ENCODE measurements around the gene RNLS.

RNLS gene

DNA sequence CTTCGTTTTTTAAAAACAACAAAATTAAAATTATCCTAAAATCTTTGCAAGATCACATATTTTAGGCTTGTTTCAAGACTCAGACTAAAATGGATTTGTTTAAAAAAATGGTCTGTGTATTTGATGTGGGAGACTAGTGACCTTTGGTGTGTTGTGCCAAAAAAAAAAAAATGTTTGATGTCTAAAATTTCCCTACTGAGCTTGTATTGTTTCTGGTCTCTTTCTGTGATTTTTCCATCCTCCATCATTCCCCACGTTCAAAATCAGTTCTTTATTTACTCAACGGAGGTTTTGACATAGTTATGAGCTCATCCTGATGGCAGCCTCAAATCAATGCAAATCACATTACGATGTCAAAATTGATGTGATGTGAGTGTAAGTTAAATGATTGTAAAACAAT lies 326.2 kb downstream of the RNLS start:
- no peak for DNase-seq (ENCODE audit: low spot score)

- no peak for DNase-seq (ENCODE audit: low spot score)
Measured at GRCh38 chr10:88256013-88256680, 327.0 kb downstream of the RNLS start.

DNA sequence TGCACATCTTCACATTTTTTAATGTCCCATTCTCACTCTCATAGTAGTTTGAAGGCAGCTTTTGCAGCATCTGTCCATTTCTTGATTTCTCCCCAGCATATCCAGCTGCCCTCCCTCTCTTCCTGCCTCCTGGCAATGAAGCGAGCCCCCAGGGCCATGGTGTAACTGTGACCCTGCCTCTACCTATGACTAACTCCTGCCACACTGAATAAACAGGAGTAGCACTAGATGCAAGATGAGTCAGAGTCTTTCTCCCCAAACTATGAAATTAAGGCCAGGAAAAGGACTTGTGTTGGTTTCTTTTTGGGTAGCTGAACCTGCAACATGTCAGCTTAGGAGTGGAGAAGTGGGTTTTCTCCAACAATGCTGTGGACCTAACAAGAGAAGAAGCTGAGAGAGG lies 329.0 kb downstream of the RNLS start:
- no peak for DNase-seq (ENCODE audit: low spot score)

GRCh38 chr10:88253622-88254021 lies 329.5 kb downstream of the RNLS start:
- no peak for DNase-seq (ENCODE audit: low spot score)

GRCh38 chr10:88253128-88253527 lies 330.0 kb downstream of the RNLS start:
- DNase-seq (ENCODE audit: low spot score): no peak

- no peak for DNase-seq (ENCODE audit: low spot score)
Measured at GRCh38 chr10:88249450-88249849, 333.7 kb downstream of the RNLS start.

DNA sequence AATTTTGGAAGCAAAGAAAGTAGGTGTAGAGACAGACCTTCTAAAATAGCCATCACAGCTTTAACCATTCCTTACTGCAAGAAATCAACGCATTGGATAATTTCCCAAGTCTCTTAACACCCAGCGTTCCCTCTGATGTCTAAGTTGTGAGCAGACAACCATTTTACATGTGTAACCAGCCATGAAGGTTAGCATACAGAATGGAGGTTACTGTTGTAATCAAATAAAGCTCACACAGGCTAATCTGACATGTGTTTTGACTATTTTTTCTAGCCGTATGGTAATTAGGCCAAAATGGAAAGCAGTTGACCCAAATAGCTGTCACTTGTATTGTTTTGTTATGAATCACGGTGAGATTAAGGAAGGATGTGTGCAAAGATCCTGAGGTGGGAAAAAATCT lies 336.4 kb downstream of the RNLS start:
- peak; percentile 39 for DNase-seq (ENCODE audit: low spot score)

DNA sequence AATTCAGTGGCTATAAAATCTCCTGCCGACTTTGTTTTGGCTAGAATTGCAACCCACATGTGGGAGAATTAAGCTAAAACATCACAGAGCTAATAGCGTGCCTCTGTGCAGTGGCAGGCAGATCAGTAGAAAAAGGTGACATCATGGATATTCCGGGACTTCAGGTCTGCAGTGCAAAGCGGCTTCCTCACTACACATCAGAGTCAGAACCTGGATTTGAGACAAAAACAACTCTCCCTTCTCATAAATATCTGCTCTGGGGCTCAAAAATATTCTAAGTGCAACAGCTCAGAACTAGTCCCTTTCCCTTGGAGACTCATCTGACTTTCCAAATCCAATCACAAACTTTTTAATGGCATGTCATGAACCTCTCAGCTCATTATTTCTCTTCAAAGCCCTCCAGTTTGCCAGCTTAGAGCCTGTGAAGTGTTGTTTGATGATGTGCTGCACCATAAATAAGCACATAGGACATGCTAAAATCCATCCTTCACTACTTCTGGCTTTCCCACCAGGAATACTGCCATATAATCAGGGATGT lies 337.1 kb downstream of the RNLS start:
- peak; percentile 86 for DNase-seq (ENCODE audit: low spot score)

DNA sequence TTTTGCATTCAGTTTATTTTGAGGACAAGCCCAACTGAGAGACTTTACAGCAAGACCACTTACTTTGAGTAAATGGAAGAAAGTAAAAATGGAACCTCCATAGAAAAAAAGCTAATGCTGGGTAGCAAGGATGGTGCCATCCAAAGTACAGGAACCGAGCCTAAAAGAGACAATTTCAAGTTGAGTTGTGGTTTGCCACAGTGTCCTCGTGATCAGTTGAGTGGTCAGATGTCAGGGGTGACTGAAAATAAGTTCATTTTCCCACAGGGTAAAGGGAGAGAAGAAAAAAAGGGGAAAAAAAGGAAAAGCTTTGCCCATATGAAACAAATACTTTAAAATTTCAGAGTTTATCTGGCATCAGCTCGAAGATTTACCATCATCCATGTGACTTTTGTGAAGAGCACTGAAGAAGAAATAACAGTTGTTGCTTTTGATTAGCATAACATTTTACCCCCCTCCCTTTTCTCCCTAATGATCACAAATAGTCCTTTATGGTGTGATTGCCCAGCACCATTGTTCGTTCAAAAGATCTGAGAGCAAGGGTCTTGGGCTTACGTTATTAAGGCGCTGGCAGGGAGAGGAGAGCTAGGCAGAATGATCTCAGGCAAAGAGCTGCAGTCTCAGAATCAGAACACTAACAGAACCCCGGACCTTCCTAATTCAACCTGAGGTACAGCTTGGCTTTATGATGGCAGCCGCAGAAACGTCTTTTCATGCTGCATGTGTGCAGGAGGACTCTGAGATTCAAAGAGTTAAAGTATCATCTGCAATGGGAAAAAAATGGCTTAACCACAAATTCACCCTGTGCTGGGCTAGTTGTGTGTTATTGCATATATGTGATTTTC lies 338.1 kb downstream of the RNLS start:
- no peak for DNase-seq (ENCODE audit: low spot score)

GRCh38 chr10:88243836-88244730 lies 339.0 kb downstream of the RNLS start:
- DNase-seq (ENCODE audit: low spot score): peak; percentile 96

GRCh38 chr10:88243202-88243744 lies 339.8 kb downstream of the RNLS start:
- no peak for DNase-seq (ENCODE audit: low spot score)

- DNase-seq (ENCODE audit: low spot score): no peak
Measured at GRCh38 chr10:88241501-88241900, 341.6 kb downstream of the RNLS start.

DNA sequence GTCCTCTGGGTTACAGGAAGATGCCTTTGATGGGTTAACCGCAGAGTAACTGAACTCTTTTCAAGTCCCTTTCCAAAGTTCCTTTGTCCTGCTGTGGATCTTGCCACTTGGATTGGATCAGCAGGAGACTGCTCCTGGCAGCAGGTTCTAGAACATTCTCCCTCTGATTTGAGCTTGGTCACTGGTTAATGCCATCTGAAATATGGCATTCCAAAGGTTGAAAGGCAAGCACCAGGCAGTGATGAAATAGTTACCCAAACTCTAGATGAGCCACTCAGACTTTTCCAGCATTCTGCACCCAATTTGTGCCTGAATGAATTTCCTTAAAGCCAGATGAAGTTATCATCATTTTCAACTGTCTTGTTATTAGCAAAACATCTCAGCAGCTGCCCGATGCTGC lies 343.9 kb downstream of the RNLS start:
- DNase-seq (ENCODE audit: low spot score): no peak

- DNase-seq (ENCODE audit: low spot score): peak; percentile 68
Measured at GRCh38 chr10:88238615-88238914, 344.6 kb downstream of the RNLS start.

DNA sequence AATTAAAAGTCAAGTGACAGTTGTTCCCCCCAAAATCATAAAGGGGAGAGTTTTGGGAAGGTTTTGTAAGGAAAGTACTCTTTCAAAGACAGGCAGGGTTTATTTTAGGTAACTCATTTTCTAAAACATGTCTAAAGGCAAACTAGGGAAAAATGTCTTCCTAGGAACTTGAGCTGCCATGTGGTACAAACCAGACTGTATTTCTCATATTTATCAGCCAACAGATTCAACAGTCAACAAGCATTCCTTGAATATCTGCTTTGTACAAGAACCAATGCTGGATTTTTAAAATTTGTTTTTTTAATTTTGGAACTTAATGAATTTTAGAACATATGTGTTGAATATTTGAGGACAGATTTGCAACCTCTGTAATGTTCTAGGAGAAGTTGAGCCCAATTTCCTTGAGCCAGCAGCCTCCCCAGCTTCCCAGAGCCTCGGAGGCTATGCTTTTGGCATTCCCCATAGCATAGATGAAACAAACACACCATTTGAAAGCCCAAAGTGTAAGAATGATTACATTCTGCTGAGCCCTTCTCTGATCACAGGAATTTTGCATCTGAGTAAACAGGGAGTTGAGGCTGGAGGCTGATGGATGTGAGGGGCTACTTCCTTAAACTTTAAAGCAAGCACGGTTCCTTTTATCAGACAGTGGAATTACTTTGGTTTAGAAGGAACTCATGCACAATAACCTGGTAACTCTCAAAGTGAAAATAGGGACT lies 345.1 kb downstream of the RNLS start:
- DNase-seq (ENCODE audit: low spot score): no peak

- DNase-seq (ENCODE audit: low spot score): no peak
Measured at GRCh38 chr10:88236121-88236743, 346.9 kb downstream of the RNLS start.

- DNase-seq (ENCODE audit: low spot score): no peak
Measured at GRCh38 chr10:88234297-88234696, 348.8 kb downstream of the RNLS start.

DNA sequence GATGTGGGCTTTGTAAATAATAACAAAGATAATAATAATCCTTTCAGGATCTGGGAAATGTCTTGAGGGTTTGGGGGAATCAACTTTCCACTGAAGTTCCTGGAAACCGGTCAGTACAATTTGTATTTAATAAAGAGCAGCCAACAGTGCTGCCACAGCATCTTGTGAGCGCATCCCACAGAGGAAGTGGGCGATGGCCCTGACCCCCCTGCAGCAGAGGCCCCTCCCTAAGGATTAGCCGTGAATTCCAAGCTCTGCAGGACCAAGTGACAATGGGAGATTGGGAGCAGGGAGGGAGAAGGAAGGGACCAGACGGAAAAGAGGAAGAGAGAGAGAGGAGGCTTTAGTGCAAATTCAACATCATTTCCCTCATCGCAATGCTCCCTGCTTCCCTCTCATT lies 349.2 kb downstream of the RNLS start:
- DNase-seq (ENCODE audit: low spot score): no peak

DNA sequence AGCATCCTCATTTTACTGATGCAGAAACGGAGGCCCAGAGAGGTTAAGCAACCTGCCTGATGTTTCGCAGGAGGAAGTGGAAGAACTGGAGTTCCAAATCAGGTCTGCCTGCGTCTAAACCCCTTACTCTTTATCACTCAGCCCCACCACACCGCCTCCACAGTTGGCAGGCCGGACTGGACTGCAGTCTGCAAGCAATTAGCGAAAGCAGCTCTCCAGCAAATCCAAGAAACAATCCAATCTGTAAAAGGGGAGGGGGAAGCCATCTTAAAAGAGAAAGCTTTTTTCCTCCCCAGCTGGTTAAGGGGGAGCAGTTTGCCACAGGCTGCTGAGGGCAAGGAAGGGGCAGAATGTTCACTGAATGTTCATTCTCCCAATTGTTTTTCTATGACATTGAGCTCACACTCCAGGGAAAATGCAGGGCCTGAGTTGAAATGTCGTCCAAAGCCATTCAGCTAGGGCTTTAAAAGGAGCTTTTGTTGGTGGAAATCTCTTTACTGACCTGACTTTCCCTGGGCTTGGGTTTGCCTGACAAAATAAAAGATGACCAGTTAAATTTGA lies 350.1 kb downstream of the RNLS start:
- no peak for DNase-seq (ENCODE audit: low spot score)

DNA sequence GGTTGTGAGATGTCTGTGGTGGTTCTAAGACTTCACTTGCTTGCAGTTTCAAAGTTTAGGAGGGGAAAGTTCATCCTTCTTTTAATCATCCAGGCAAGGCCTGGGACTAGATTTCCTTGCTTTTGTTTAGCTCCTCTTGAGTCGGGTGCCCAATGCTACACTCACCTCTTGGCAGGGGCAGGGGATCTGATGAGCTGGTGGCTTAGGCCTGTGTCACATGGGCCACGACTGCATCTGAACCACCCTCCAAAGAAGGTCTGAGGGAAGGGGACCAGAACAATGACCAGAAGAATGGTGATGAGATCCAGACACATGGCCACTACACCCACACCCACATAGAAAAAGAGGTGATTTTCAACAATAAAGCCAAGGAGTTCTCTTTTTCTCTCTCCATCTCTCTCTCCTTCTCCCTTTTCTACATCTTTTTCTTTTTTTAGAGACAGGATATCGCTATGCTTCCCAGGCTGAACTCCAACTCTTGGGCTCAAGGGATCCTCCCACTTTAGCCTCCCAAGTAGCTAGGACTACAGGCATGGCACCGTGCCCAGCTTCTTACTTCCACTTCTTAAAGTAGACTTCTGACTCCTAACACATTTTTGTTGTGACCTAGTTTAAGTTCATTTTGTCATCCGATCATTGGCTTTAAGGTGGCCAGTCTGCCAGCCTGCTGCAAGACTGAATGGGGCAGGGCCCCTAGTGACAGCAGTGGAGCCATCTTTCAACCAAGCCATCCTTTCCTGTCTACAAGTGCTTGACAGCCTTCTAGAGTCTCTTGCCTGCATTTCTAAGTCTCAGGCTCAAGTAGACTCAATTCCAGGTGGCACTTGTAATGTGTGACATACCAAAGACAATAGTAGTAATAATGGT lies 350.9 kb downstream of the RNLS start:
- DNase-seq (ENCODE audit: low spot score): no peak
